GM12864 (cell line): Measurements from ENCODE around the gene MAGI2.

Experiments
- DNase-seq: peaks from one replicate; pipeline ENCODE4 v3.0.0-alpha.2; 2011; ENCODE audit warnings: low read depth
- H3K4me3 ChIP-seq: 2 replicates; pipeline ENCODE4 v1.5.1; 2011; ENCODE audit warnings: mild to moderate bottlenecking, low read depth, low read length, control low read depth
- TF ChIP-seq, protein P1 (sequence below): IDR thresholded peaks from 2 replicates; pipeline ENCODE4 v1.5.1; 2011; ENCODE audit warnings: low read depth, mild to moderate bottlenecking, moderate library complexity, low read length, control low read depth, inconsistent platforms; ENCODE audit errors: missing control alignments

Gene MAGI2

DNA sequence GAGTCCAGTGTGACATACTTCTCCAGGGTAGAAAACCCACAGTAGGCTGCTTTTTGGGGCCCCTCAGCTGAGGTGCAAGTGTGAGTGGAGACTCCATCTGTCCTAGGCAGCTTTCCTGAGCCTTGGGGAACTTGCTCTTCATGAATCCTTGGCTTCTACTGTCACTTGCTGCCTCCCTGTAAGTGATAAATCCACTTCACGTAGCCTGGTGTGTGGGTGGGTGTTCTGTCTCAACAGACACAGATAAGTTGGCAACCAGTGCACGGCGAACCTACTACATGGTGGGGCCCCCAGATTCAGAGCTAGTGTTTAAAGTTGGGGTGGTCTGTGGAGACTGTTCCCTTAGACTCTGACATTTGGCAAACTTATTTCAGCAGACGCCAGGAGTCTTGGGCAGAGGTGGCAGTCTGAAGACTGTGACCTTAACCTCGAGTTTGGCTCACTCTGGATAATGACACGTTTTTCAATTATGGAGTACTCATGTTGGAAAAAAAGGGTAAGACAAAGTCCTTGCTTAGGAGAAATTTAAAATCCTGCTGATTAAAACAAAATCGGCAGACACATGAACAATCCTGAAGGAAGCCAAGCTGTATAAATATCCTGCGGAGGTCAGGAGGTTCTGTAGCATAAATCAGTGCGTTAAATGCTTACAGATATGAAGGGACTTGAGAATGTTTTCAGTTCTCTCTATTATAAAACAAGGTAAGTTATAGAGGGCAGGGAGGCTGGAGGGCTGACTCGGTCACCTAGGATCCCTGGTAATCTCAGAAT, 1278.0 kb downstream of the MAGI2 start:
- no peak overlapping the region for H3K4me3 ChIP-seq
- DNase-seq, result no peak
- TF ChIP-seq, protein P1, sequence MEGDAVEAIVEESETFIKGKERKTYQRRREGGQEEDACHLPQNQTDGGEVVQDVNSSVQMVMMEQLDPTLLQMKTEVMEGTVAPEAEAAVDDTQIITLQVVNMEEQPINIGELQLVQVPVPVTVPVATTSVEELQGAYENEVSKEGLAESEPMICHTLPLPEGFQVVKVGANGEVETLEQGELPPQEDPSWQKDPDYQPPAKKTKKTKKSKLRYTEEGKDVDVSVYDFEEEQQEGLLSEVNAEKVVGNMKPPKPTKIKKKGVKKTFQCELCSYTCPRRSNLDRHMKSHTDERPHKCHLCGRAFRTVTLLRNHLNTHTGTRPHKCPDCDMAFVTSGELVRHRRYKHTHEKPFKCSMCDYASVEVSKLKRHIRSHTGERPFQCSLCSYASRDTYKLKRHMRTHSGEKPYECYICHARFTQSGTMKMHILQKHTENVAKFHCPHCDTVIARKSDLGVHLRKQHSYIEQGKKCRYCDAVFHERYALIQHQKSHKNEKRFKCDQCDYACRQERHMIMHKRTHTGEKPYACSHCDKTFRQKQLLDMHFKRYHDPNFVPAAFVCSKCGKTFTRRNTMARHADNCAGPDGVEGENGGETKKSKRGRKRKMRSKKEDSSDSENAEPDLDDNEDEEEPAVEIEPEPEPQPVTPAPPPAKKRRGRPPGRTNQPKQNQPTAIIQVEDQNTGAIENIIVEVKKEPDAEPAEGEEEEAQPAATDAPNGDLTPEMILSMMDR, result no peak

DNA sequence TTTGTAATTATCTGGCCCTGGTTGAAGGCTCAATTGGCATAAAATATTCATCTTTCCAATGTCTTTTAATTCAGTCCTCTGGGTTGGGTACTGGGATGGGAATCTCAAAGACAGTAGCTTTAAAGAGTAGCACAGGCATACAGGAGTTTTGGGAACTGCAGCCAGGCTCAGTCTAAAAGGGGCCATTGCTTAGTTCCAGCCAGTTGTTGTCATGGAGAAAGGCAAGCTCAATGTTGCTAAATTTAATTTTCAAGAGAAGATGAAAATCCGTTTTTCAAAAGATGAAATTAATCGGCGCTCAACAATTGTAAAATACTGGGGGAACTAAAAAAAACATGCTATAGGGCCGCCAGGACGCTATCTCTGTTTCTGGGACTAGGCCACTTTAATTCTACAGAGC, 1279.8 kb downstream of the MAGI2 start:
- TF ChIP-seq, protein P1, result no peak
- no peak for DNase-seq
- H3K4me3 ChIP-seq, result no peak overlapping the region

GRCh38 chr7:78172933-78173591, 1280.4 kb downstream of the MAGI2 start:
- no peak overlapping the region for H3K4me3 ChIP-seq
- no peak for DNase-seq
- TF ChIP-seq, protein P1, result no peak

DNA sequence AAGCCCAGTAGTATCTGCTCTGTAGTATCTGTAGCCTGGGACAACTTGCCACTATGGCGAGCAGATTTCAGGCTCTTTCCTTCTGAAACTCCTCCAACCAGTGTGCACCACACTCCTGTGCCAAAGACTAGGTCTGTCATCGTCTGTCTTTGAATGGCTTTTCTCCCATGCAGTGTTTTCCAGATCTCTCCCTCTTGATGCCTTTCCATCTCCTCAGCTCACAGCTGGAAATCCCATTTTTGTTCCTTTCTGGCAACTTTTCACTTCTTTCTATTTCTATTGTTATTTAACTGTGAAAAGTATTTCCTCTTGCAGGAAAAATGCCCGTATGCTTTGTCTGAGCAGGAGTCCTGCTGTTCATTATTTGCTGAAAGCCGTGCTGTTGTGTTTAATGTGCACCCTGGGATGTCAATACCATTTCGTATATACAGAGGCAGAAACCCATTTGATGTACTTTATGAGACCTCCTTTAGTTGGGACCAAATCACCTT, 1281.2 kb downstream of the MAGI2 start:
- H3K4me3 ChIP-seq, result no peak overlapping the region
- DNase-seq, result no peak
- TF ChIP-seq, protein P1, result no peak

GRCh38 chr7:78171398-78171797, 1282.1 kb downstream of the MAGI2 start:
- no peak overlapping the region for H3K4me3 ChIP-seq
- TF ChIP-seq, protein P1, result no peak
- no peak for DNase-seq

GRCh38 chr7:78170815-78171214, 1282.7 kb downstream of the MAGI2 start:
- no peak for DNase-seq
- H3K4me3 ChIP-seq, result no peak overlapping the region
- TF ChIP-seq, protein P1, result no peak
